SIG-M5 treated with dmso at 0.1 percent for 504 hours (cell line): Measurements from ENCODE around the gene NOX5.

Source experiments
- DNase-seq: peaks from one replicate; lab custom pipeline; 2025; ENCODE audit not compliant: unreplicated experiment; lab: John Stamatoyannopoulos, UW

The NOX5 gene

GRCh38 chr15:69016021-69016595, 1.6 kb downstream of the NOX5 start:
- DNase-seq, result no peak

DNA sequence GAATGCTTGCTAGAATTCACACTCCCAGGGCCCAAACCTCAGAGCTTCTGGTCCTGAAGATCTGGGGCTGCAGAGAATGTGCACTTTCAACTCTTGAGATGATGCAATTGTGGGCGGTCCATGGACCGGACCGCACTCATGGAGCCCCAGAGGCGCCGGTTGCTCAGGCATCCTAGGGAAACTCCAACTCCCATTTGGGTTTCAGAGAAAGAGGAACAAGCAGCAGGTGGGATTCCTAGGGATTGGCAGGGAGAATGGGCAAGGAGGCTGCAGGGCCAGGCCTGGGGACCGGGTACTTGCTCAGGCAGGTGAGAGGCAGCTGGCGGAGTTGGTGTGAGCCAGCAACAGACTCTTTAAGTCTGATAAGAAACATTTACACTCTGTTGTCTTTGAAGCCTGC, 3.5 kb downstream of the NOX5 start:
- no peak for DNase-seq

GRCh38 chr15:69018951-69019350, 4.5 kb downstream of the NOX5 start:
- DNase-seq, result no peak

- no peak for DNase-seq
Observed at GRCh38 chr15:69021895-69022294, 7.4 kb downstream of the NOX5 start.

DNA sequence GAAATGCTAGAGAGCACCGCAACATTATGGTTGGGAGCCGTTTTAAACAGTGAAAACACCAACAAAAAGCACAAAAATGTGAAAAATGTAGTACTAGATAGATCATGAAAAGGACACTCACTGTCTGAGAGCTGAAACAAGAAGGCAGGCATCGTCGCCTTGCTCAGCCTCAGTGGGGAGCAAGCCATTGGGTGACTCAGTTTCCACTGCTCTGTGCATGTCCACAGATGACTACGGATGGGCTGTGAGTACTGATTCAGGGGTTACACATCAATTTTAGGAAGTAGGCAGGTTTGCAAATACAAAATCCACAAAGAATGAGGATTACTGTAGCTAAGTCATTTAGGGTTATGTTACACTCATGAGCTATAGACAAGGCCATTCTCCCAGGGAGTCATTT, 10.8 kb downstream of the NOX5 start:
- no peak for DNase-seq

GRCh38 chr15:69026355-69026754, 11.9 kb downstream of the NOX5 start:
- no peak for DNase-seq

- DNase-seq, result no peak
Observed at GRCh38 chr15:69027976-69028518, 13.6 kb downstream of the NOX5 start.

DNA sequence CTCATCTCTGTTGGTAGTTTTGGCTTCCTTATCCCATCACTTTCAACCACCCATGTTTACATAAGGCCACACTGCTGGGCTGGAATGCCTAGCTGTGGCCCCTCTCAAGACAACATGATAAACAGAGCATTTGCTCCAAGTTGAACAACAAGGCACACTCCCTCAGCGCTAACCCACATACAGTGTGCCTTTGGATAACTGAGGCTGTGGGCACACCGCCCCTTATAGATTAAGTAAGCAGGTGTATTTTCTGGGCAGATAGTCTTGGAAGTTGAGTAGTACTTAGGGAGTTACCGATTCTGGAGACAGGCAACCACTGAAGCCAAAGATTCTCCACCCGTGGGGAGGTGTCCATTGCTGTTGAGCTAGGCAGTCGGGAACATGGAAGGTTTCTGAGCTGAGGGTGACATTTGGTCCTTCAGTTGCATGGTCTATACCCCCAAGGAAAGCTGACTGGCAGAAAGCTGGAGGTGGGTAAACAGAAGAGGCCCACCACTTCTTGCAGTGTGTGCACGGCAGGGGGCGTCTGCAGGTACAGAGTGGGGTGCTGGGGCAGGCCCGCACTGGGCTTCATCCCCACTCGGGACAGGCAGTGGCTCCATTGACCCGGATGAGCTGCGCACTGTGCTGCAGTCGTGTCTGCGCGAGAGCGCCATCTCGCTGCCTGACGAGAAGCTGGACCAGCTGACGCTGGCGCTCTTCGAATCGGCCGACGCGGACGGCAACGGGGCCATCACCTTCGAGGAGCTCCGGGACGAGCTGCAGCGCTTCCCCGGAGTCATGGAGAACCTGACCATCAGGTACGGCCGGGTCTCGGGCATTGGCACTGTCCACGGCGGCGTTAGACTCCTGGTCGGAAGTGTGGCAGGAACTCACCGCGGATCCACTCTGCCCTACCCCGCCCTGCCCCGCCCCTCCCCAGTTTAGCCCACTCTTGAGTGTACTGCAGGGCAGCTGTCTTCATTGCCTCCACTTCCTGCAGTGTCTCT, 16.8 kb downstream of the NOX5 start:
- peak; percentile 26 for DNase-seq

DNA sequence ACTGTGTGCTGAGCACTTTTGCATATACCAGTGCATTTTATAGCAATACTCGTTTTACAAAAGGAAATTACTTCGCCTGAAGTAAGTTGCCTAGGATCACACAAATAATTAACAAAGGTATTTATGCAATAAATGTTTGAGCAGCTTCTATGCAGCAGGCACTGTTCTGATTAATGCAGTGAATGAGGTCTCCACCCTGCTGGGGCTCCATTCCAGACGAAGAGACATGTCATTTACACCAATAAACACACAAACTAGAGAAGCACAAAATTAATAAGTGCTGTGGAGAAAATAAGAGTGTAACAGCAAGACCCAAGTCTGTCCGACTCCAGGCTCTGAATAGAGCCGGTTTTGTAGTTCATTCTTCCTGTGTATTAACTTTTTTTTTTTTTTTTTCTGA, 17.5 kb downstream of the NOX5 start:
- no peak for DNase-seq

- DNase-seq, result no peak
Observed at GRCh38 chr15:69032703-69033373, 18.3 kb downstream of the NOX5 start.

DNA sequence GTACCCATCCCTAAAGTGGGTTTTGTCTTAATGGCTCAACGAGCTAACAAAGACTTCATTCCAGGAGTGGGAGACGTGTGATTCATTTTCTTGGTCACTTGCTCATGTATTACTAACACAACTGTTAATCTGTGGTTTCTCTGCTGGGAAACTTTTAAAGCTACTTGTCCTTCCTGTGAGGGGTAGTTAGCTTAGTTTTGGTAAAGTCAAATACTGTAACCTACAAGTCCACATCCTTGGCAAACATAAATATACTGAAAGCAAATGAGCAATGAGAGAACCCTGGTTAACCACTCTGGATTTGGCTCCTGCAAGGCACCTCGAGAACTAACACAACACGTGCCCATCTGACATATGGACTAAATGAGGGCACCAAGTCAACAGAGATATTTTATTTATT, 19.9 kb downstream of the NOX5 start:
- DNase-seq, result peak; percentile 5

DNA sequence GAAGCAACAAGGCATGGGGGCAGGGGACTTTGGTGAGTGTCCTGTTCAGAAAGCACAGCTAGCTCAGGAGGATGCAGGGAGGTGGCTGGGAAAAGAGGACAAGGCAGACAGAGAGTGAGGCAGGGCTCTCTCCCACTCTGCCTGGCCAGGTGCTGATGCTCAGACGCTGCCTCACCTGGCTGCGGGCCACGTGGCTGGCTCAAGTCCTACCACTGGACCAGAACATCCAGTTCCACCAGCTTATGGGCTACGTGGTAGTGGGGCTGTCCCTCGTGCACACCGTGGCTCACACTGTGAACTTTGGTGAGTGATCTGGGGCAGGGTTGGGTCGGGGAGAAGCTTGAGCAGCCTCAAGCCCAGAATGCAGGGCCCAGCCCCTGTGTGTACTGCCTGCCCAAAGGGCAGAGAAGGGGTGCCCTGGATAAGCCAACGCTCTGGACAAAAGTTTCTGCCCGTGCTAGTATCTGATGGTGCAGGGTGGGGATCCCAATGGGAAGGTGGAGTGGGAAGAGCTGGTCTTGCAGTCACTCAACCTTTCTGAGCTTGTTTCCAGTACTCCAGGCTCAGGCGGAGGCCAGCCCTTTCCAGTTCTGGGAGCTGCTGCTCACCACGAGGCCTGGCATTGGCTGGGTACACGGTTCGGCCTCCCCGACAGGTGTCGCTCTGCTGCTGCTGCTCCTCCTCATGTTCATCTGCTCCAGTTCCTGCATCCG, 20.9 kb downstream of the NOX5 start:
- peak; percentile 2 for DNase-seq

DNA sequence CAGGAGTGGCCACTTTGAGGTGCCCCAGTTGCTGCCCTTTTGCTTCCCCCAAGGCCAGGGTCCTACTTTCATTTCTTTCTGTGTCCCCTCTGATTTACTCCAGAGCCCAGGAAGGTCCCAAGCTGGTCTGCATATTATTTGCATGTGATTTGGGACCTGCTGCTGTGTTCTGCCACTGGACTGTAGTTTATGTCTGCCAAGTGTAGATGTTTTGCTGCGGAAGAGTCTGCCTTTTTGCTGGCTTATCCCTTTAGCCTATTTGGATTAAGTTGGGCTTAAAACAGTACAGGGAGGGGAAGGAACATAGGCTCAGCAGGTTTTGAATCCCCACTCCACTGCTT, 21.4 kb downstream of the NOX5 start:
- DNase-seq, result no peak

DNA sequence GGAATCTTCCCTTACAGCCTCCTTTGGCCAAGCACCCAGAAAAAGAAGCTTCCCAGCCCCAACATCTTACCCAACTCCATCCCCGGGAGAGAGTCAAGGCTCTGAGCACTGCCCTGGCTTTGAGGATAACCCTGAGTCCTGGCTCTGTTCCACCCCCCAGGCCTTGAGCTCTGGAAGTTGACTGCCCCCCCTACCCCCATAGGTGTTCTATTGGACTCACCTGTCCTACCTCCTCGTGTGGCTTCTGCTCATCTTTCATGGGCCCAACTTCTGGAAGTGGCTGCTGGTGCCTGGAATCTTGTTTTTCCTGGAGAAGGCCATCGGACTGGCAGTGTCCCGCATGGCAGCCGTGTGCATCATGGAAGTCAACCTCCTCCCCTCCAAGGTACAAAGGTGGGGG, 22.3 kb downstream of the NOX5 start:
- no peak for DNase-seq

DNA sequence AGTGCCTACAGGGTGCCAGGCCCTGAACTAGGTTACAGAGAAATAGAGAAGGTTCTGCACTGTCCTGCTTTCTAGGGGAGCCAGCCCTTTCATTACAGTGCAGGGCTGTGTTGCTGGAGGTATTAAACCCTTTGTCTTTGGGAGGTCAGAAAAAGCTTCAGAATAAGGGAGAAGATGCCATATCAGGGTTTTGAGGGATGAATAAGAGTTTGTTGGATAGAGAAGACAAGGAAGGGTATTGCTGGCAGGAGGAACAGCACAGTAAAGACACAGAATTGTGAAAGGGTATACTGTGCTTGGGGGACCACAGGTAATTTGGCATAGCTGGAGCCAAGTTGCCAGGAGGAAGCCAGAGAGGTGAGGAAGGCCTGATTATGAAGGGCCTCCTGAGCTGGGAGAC, 23.0 kb downstream of the NOX5 start:
- no peak for DNase-seq

GRCh38 chr15:69037977-69038376, 23.5 kb downstream of the NOX5 start:
- no peak for DNase-seq

DNA sequence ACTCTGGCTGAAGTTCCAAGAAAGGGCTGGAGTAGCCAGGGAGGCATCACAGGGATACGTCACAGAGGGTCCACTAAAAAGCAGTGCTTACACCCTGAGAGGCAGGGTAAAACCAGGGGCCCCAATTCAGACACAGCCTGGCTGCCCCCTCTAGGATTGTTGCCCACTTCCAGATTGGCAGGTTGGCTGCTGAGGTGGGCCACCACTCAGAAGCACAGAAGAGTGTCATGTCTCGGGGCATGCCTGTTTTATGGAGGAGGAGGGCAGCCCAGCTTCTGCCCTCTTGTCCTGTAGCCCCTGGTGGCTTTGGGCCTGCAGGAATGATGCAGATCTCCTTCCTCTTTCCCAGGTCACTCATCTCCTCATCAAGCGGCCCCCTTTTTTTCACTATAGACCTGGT, 24.0 kb downstream of the NOX5 start:
- DNase-seq, result no peak

GRCh38 chr15:69039516-69040225, 25.2 kb downstream of the NOX5 start:
- DNase-seq, result no peak

- DNase-seq, result no peak
Observed at GRCh38 chr15:69042531-69042930, 28.0 kb downstream of the NOX5 start.

GRCh38 chr15:69045802-69046201, 31.3 kb downstream of the NOX5 start:
- DNase-seq, result peak; percentile 25

DNA sequence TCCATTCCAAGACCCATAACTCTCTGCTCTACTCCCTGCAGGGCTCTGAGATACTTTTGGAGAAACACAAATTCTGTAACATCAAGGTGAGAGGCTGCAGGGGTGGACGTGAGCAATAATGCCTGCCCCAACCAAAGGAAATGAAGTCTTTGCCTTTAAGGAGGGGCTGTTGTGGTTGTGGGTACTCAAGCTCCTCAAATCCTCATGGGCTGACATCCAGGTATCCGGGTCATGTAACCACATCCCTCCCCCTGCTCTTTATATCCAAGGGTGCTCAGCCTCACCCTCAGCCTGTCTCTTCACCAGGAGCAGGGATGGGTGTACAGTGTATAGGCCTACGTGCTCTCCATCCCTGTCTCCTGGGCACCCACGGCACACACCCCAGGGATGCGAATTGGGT, 32.3 kb downstream of the NOX5 start:
- DNase-seq, result no peak
